HFFc6 (cell line): ENCODE data around the gene CCDC149. TPM values are rescaled to one million over a fixed set of nuclear protein-coding genes. Genes with fewer than 3 reads are reported as not detected.

Experiments used
- DNase-seq: peaks from one replicate; pipeline ENCODE4 v3.0.0-alpha.2; 2018
- H3K27ac Mint-ChIP-seq: 2 replicates; pipeline ENCODE4 v1.8.0; 2020; ENCODE audit warnings: mild to moderate bottlenecking, mixed read lengths
- H3K27me3 Mint-ChIP-seq: 2 replicates; pipeline ENCODE4 v1.8.0; 2021; ENCODE audit warnings: mild to moderate bottlenecking, moderate library complexity, mixed read lengths; ENCODE audit not compliant: insufficient read depth
- H3K36me3 Mint-ChIP-seq: 2 replicates; pipeline ENCODE4 v1.8.0; 2021; ENCODE audit warnings: low read depth, mixed read lengths
- H3K4me1 Mint-ChIP-seq: 2 replicates; pipeline ENCODE4 v1.8.0; 2020; ENCODE audit warnings: low read depth, mixed read lengths
- H3K4me3 Mint-ChIP-seq: 2 replicates; pipeline ENCODE4 v1.8.0; 2020; ENCODE audit warnings: mild to moderate bottlenecking, moderate library complexity, mixed read lengths
- H3K9me3 Mint-ChIP-seq: 2 replicates; pipeline ENCODE4 v1.8.0; 2020; ENCODE audit warnings: mild to moderate bottlenecking, mixed read lengths
- total RNA-seq, 6 experiments: library from RNA; stranded (reverse); fragmentation: NEBNext Ultra II Directional; extraction: Animal tissue kit (Norgen Biotek cat#: 25700); gene quantifications; 2 replicates in 1 of 6; 3 replicates in 5 of 6; pipeline ENCODE4 v1.2.3, GENCODE V29; 2021
- TF ChIP-seq, protein P1 (sequence below): fragments of 200-600 bp; sonication (generic); IDR thresholded peaks from 2 replicates; pipeline ENCODE4 v1.5.0; 2021; ENCODE audit warnings: antibody characterized with exemption, mild to moderate bottlenecking

CCDC149 gene
- total RNA-seq, 6 experiments from 2014 or later: 10.9 to 13.5 (median 12.9) TPM

DNA sequence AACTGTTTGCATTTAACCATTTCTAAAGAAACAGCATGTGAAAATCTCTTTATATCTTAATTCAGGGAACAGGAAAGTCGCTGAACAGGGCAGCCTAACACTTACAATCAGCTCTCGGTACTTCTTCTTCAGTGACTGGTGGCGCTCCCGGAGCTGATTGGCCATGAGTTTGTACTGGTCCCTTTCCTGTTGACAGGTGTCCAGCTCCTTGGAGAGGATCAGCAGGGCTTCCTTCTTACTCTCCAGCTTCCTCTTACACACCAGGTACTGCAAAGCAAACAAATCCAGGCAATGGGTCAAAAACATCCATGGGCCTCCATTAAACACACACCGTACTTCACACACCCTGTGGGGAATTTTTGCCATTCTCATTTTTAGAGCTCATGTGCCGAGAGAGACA is 36.4 kb downstream of the CCDC149 start:
- TF ChIP-seq, protein P1, sequence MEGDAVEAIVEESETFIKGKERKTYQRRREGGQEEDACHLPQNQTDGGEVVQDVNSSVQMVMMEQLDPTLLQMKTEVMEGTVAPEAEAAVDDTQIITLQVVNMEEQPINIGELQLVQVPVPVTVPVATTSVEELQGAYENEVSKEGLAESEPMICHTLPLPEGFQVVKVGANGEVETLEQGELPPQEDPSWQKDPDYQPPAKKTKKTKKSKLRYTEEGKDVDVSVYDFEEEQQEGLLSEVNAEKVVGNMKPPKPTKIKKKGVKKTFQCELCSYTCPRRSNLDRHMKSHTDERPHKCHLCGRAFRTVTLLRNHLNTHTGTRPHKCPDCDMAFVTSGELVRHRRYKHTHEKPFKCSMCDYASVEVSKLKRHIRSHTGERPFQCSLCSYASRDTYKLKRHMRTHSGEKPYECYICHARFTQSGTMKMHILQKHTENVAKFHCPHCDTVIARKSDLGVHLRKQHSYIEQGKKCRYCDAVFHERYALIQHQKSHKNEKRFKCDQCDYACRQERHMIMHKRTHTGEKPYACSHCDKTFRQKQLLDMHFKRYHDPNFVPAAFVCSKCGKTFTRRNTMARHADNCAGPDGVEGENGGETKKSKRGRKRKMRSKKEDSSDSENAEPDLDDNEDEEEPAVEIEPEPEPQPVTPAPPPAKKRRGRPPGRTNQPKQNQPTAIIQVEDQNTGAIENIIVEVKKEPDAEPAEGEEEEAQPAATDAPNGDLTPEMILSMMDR: no peak
- DNase-seq: no peak
- Mint-ChIP-seq H3K9me3 (no peaks in the 10 kb centered on the region), H3K4me3 (no peak overlapping the region), H3K4me1 (peaks cover 5% of the 10 kb centered on the region; the same call in 1 of the 2 replicates), H3K27ac (no peak overlapping the region), H3K36me3 (peaks cover 16% of the 10 kb centered on the region), H3K27me3 (no peaks in the 10 kb centered on the region)

DNA sequence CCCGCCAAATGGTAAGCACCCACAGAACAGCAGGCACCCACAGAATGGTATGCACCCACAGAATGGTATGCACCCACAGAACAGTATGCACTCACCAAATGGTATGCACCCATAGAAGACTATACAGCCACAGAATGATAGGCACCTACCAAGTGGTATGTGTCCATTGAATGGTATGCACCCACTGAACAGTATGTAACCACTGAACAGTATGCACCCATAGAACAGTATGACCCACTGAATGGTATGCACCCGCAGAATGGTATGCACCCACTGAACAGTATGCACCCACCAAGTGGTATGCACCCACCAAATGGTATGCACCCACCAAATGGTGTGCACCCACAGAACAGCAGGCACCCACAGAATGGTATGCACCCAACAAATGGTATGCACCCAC is 40.1 kb downstream of the CCDC149 start:
- Mint-ChIP-seq H3K9me3 (no peaks in the 10 kb centered on the region), H3K27ac (no peak overlapping the region), H3K27me3 (no peaks in the 10 kb centered on the region), H3K36me3 (peaks cover 19% of the 10 kb centered on the region), H3K4me1 (no peaks in the 10 kb centered on the region), H3K4me3 (no peak overlapping the region)
- TF ChIP-seq, protein P1: no peak
- no peak for DNase-seq

DNA sequence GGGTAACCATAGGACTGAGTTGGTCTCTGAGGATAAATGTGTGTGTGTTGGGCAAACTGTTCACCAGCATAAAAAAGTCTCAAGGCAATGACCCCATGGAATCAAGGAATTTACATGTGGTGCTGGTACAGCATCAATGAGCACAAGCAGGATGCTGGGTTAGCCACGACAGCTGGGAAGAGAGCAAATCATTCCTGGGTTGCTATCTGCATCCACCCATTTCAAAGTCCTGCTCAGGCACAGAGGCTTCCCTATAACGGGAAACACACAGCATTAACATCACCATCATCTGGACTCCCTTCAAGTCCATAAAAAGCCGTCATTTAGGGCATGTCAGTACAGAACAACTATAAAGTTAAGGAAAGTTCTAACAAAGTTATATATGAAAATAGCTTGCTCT is 41.6 kb downstream of the CCDC149 start:
- no peak for DNase-seq
- H3K9me3 Mint-ChIP-seq: no peaks in the 10 kb centered on the region
- no peaks in the 10 kb centered on the region for H3K27me3 Mint-ChIP-seq
- peaks cover 19% of the 10 kb centered on the region for H3K36me3 Mint-ChIP-seq
- no peaks in the 10 kb centered on the region for H3K4me1 Mint-ChIP-seq
- TF ChIP-seq, protein P1: no peak
- no peak overlapping the region for H3K4me3 Mint-ChIP-seq
- no peak overlapping the region for H3K27ac Mint-ChIP-seq

DNA sequence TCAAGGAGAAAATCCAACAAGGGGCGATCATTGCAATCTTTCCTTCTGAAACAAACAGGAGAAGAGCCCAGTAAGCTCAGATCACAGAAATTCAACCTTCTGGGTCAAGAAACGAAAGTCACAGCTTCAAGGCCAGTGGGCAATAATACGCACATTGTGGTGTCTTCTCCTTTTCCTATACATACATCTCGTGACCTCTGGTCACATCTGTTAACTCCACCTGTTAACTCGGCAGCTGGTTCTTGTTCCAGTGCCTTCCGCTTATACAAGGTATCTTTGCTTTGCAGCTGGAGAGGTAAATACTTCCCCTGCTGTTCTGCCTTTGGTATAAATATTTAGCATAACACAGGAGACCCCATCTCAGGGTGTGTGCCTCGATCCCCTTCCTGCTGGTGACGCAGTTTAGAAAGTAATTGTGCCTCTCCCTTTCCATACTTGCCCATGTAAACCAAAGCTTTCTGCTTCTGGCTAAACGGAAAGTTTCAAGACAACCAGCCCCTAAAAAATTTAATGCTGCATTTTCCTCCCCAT is 45.0 kb downstream of the CCDC149 start:
- no peak for DNase-seq
- TF ChIP-seq, protein P1: no peak
- no peak overlapping the region for H3K4me3 Mint-ChIP-seq
- peaks cover 26% of the 10 kb centered on the region for H3K9me3 Mint-ChIP-seq
- H3K27ac Mint-ChIP-seq: no peak overlapping the region
- H3K4me1 Mint-ChIP-seq: peaks cover under 1% of the 10 kb centered on the region
- no peaks in the 10 kb centered on the region for H3K27me3 Mint-ChIP-seq
- peaks cover 43% of the 10 kb centered on the region for H3K36me3 Mint-ChIP-seq

DNA sequence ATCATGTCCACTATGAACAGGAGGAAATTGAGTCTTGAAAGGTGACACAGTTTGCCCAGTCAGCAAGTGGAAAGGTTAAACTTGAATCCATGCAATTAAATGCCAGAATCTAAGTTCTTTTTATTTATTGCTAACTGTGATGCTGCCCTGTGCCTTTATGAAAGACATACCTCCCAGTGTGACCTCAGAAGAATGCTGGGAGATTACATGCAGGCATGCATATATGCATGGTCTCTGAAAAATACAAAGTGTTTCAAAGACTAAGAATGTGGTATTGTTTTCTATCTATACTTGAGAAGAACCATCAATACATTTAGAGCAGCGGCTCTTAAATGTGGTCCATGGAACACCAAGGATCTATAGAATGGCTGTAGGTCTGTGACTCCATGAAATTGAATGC is 45.6 kb downstream of the CCDC149 start:
- H3K4me1 Mint-ChIP-seq: peaks cover 6% of the 10 kb centered on the region
- no peak overlapping the region for H3K27ac Mint-ChIP-seq
- TF ChIP-seq, protein P1: no peak
- H3K36me3 Mint-ChIP-seq: peaks cover 44% of the 10 kb centered on the region
- no peak for DNase-seq
- no peak overlapping the region for H3K4me3 Mint-ChIP-seq
- H3K27me3 Mint-ChIP-seq: no peaks in the 10 kb centered on the region
- H3K9me3 Mint-ChIP-seq: peaks cover 31% of the 10 kb centered on the region

DNA sequence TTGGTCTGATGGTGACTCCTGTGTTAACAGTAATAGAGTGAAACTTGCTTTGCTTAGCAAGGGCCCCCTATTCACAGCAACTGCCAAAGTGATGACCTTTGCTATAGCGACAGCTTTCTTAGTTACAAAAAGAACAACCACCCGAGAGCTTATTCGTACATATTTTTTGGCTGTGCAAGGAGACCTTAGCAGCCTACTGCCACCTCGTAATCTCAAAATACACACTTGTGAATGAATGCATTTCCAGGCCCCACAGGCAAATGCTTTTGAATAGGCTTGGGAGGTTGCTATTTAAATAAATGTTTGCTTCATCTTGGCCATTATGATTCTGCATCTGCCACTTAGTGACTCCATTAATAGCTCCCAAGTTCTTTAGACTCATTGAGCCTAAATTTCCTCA is 47.4 kb downstream of the CCDC149 start:
- Mint-ChIP-seq H3K4me3 (no peak overlapping the region), H3K4me1 (peaks cover 8% of the 10 kb centered on the region), H3K27ac (no peak overlapping the region), H3K36me3 (peaks cover 57% of the 10 kb centered on the region), H3K27me3 (no peaks in the 10 kb centered on the region), H3K9me3 (peaks cover 31% of the 10 kb centered on the region)
- TF ChIP-seq, protein P1: no peak
- DNase-seq: no peak
